Effector memory CD4-positive, alpha-beta T cell (primary cell): ENCODE results near the gene CRYAB.

Source experiments
- DNase-seq, 3 donors: peaks; one replicate each; pipeline ENCODE4 v3.0.0-alpha.2; 2020
- H3K27ac ChIP-seq: 2 replicates; pipeline ENCODE4 v1.7.0; 2013; ENCODE audit warnings: mild to moderate bottlenecking, low read length, moderate library complexity; ENCODE audit not compliant: insufficient read depth, poor library complexity, severe bottlenecking
- H3K27me3 ChIP-seq: replicated peaks from 2 replicates; pipeline ENCODE4 v1.7.0; 2013; ENCODE audit warnings: mild to moderate bottlenecking, low read length; ENCODE audit not compliant: insufficient read depth, control insufficient read depth, poor library complexity, severe bottlenecking
- H3K36me3 ChIP-seq: 2 replicates; pipeline ENCODE4 v1.7.0; 2013; ENCODE audit warnings: mild to moderate bottlenecking, low read length, moderate library complexity; ENCODE audit not compliant: control insufficient read depth, insufficient read depth
- H3K4me1 ChIP-seq: 2 replicates; pipeline ENCODE4 v1.7.0; 2013; ENCODE audit warnings: low read length, mild to moderate bottlenecking; ENCODE audit not compliant: control insufficient read depth, insufficient read depth, poor library complexity, severe bottlenecking
- H3K4me3 ChIP-seq: 2 replicates; pipeline ENCODE4 v1.7.0; 2013; ENCODE audit warnings: low read length, low read depth, mild to moderate bottlenecking; ENCODE audit not compliant: insufficient read depth, poor library complexity, severe bottlenecking
- H3K9me3 ChIP-seq: 2 replicates; pipeline ENCODE4 v1.7.0; 2013; ENCODE audit warnings: mild to moderate bottlenecking, low read length, moderate library complexity; ENCODE audit not compliant: control insufficient read depth

CRYAB gene

GRCh38 chr11:111878849-111879636, 32.5 kb downstream of the CRYAB start, which contains the start of the genes CFAP68 and FDXACB1:
Gene CFAP68, plus strand, starts transcription at chr11:111879541. Its CDS starts 20 bp downstream, at chr11:111879561.
Gene FDXACB1, minus strand, starts transcription at chr11:111879165. Its CDS starts 33 bp downstream, at chr11:111879132.
- DNase-seq: peak; percentile 94 to 96 (median 95)
- peak within 1 kb of the TSS; percentile 53 for H3K4me3 ChIP-seq
- no peaks in the 10 kb centered on the region for H3K27me3 ChIP-seq
- peak within 1 kb of the TSS; percentile 96 for H3K27ac ChIP-seq
- H3K36me3 ChIP-seq: no peaks in the 10 kb centered on the region
- H3K4me1 ChIP-seq: peaks cover 14% of the 10 kb centered on the region
- H3K9me3 ChIP-seq: no peaks in the 10 kb centered on the region

GRCh38 chr11:111878385-111878848, 33.2 kb downstream of the CRYAB start:
- DNase-seq: no peak
- H3K4me3 ChIP-seq: peak overlapping the region; percentile 53
- no peaks in the 10 kb centered on the region for H3K9me3 ChIP-seq
- H3K27me3 ChIP-seq: no peaks in the 10 kb centered on the region
- H3K36me3 ChIP-seq: no peaks in the 10 kb centered on the region
- peaks cover 14% of the 10 kb centered on the region for H3K4me1 ChIP-seq
- H3K27ac ChIP-seq: peak overlapping the region; percentile 96

DNA sequence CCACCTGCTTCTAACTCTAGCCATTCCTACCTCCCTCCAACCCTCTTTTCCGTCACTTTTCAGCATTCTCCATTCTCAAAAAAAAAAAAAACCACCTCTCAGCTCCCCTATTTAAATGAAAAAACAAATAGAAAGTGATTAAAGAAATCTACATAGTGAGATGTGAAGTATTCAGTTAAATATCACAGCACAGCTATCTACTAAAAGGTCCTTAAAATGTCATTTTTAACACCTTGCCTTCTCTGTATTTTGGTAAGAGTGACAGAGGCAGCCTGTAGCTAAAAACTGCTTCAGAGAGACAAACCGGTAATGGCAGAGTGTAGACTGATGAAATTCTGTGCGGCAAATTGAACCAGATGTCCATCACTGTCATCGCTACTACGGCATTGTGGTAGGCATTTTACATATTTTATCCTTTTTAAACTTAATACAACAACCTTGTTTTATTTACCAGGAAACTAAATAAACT, 39.8 kb downstream of the CRYAB start:
- no peak for DNase-seq
- Histone ChIP-seq H3K4me3 (peak overlapping the region; percentile 82), H3K36me3 (peaks cover 13% of the 10 kb centered on the region), H3K9me3 (no peaks in the 10 kb centered on the region), H3K4me1 (no peaks in the 10 kb centered on the region), H3K27ac (peak overlapping the region; percentile 85), H3K27me3 (no peaks in the 10 kb centered on the region)

- Histone ChIP-seq H3K27ac (peak within 1 kb of the TSS; percentile 85), H3K4me3 (peak within 1 kb of the TSS; percentile 82), H3K9me3 (no peaks in the 10 kb centered on the region), H3K27me3 (no peaks in the 10 kb centered on the region), H3K36me3 (peaks cover 18% of the 10 kb centered on the region), H3K4me1 (no peaks in the 10 kb centered on the region)
- peak; percentile 68 to 79 (median 77) for DNase-seq
These were observed 40.5 kb downstream of the CRYAB start, which contains the start of gene ALG9 for GRCh38 chr11:111870886-111871692. Gene ALG9, minus strand, starts transcription at chr11:111871581. Its CDS starts 99 bp downstream, at chr11:111871482.

GRCh38 chr11:111870522-111870885, 41.1 kb downstream of the CRYAB start:
- Histone ChIP-seq H3K4me3 (peak overlapping the region; percentile 82), H3K36me3 (peaks cover 24% of the 10 kb centered on the region), H3K27me3 (no peaks in the 10 kb centered on the region), H3K9me3 (no peaks in the 10 kb centered on the region), H3K4me1 (no peaks in the 10 kb centered on the region), H3K27ac (peak overlapping the region; percentile 85)
- no peak for DNase-seq

- Histone ChIP-seq H3K36me3 (peaks cover 27% of the 10 kb centered on the region), H3K4me3 (no peak overlapping the region)
These were observed 41.5 kb downstream of the CRYAB start for GRCh38 chr11:111870113-111870512.

DNA sequence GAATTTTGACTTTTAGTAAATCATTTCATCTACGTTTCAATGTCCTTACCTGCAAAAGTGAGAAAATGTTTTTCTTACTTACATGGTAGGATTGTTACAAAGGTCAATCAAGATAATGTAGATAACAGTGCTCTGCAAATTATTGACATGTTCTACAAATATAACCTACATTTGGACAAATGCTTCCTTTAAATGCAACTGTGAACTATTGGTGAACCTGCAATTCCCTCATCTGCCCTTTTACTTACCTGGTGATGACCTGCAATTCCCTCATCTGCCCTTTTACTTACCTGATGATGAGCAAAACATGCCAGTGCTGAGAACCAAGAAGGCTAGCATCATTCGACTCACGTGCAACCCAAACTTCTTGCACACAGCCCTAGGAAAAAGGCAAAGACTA, 51.3 kb downstream of the CRYAB start:
- Histone ChIP-seq H3K4me3 (no peak overlapping the region), H3K27ac (no peak overlapping the region), H3K27me3 (no peaks in the 10 kb centered on the region), H3K4me1 (no peaks in the 10 kb centered on the region), H3K9me3 (no peaks in the 10 kb centered on the region), H3K36me3 (peaks cover 37% of the 10 kb centered on the region)
- DNase-seq: no peak

More at GRCh38 chr11:111870113-111870512, 41.5 kb downstream of the CRYAB start:
- H3K9me3 ChIP-seq: no peaks in the 10 kb centered on the region
- H3K27ac ChIP-seq: no peak overlapping the region
- no peaks in the 10 kb centered on the region for H3K4me1 ChIP-seq
- no peak for DNase-seq
- no peaks in the 10 kb centered on the region for H3K27me3 ChIP-seq
